DND-41 (cell line): Measurements from ENCODE around the gene FRMD8.

ENCODE experiments used
- CTCF ChIP-seq: IDR thresholded peaks from 2 replicates; pipeline ENCODE4 v1.5.1; 2012; ENCODE audit warnings: borderline replicate concordance, low read length, moderate library complexity, mild to moderate bottlenecking; ENCODE audit not compliant: poor library complexity, severe bottlenecking; ENCODE audit errors: extremely low read depth
- EZH2 ChIP-seq: IDR thresholded peaks from 3 replicates; pipeline ENCODE4 v1.6.1; 2012; ENCODE audit warnings: borderline replicate concordance, low read depth, mild to moderate bottlenecking, moderate library complexity, low read length, inconsistent platforms; ENCODE audit not compliant: severe bottlenecking

GRCh38 chr11:65401073-65401802 lies 14.8 kb downstream of the FRMD8 start:
- TF ChIP-seq CTCF (no peak), EZH2 (no peak)
